Stomach (tissue), 9 donors: ENCODE measurements around the gene MKKS. TPM values are rescaled to one million over a fixed set of nuclear protein-coding genes. Genes with fewer than 3 reads are reported as not detected.
"Not testable (repeated sequence)": the region's sequence is repeated elsewhere in the genome, so short reads cannot be mapped to it uniquely, and the experiment has no call there.

Experiments used
- DNase-seq, 2 donors: peaks; one replicate each; pipeline versions ENCODE4 v3.0.0 to v3.0.0-alpha.2; 2013 to 2019
- H3K27ac ChIP-seq, 5 donors: fragments of 200-600 bp in 4 of 5; sonication (generic) in 4 of 5; one replicate each; pipeline ENCODE4 v1.5.1; 2013 to 2019; ENCODE audit warnings: mild to moderate bottlenecking in 1 of 5, moderate library complexity in 1 of 5
- H3K27me3 ChIP-seq, 3 donors: fragments of 200-600 bp; sonication (generic); one replicate each; pipeline ENCODE4 v1.5.1; 2017 to 2019; ENCODE audit warnings: mixed run types in 1 of 3
- H3K36me3 ChIP-seq, 4 donors: fragments of 200-600 bp; sonication (generic); 1 replicate in 3 of 4; 2 replicates in 1 of 4; pipeline ENCODE4 v1.5.1; 2016 to 2019
- H3K4me1 ChIP-seq, 4 donors: fragments of 200-600 bp; sonication (generic); one replicate each; pipeline ENCODE4 v1.5.1; 2016 to 2019
- H3K4me3 ChIP-seq, 4 donors: fragments of 200-600 bp; sonication (generic) in 3 of 4; one replicate each; pipeline ENCODE4 v1.5.1; 2016 to 2019; ENCODE audit warnings: mild to moderate bottlenecking in 1 of 4
- H3K9me3 ChIP-seq, 4 donors: fragments of 200-600 bp; sonication (generic); one replicate each; pipeline ENCODE4 v1.5.1; 2016 to 2019
- CTCF ChIP-seq, 7 experiments: fragments of 450-650 bp in 4 of 7; fragments of 200-600 bp in 3 of 7; sonication (generic) in 3 of 7; IDR thresholded peaks; one replicate each; pipeline ENCODE4 v1.5.1; 2016 to 2019; ENCODE audit warnings: antibody characterized with exemption in 7 of 7, control low read depth in 2 of 7, mild to moderate bottlenecking in 1 of 7
- EP300 ChIP-seq: sonication (generic); formaldehyde crosslinking; IDR thresholded peaks from one replicate; pipeline ENCODE4 v1.6.1; 2017; ENCODE audit warnings: antibody characterized with exemption
- POLR2A ChIP-seq, 4 donors: fragments of 450-650 bp; IDR thresholded peaks; one replicate each; pipeline ENCODE4 v1.6.1; 2016; ENCODE audit warnings: antibody characterized with exemption in 4 of 4, control low read depth in 2 of 4, mild to moderate bottlenecking in 1 of 4, moderate library complexity in 1 of 4
- POLR2AphosphoS5 ChIP-seq, 3 donors: sonication (generic); formaldehyde crosslinking; IDR thresholded peaks; one replicate each; pipeline ENCODE4 v1.6.1; 2016; ENCODE audit warnings: antibody characterized with exemption in 3 of 3
- WGBS, 5 donors: extraction: QIAGEN DNeasy Blood & Tissue Kit in 3 of 5; methylation state at CpG; one replicate each; pipeline versions ENCODE4 v1.1.5 to v1.1.7; 2013 to 2018; 5-methylcytosine and 5-hydroxymethylcytosine counted together
- intact Hi-C: fragments of 100-400 bp; cut with DNase I; formaldehyde crosslinking; loops from one replicate; pipeline ENCODE4 v1.15.1; 2023; ENCODE audit warnings: low total_unique reads
- polyA plus RNA-seq, 3 donors: library from polyadenylated mRNA; stranded (reverse); fragments of 200-250 nt; gene quantifications; one replicate each; pipeline ENCODE4 v1.2.3, GENCODE V29; 2013
- total RNA-seq, 5 donors: library from RNA; depleted of rRNA; stranded (reverse); fragments of >200 nt; gene quantifications; one replicate each; pipeline versions ENCODE4 v1.1.0 to v1.2.3, GENCODE V29; 2014 to 2016
- donor health status: healthy with polysubstance abuse.
- donor health status: Bipolar disorder and iron deficiency.
- donor health status: healthy.

Gene MKKS
- total and polyA plus RNA-seq, 8 donors: 6.1 to 18.6 (median 12.3) TPM

GRCh38 chr20:10404959-10405530 lies 29.0 kb downstream of the MKKS start:
- intact Hi-C loops: no loop called here
- TF ChIP-seq POLR2A (IDR thresholded peaks at IDR 0.05) (no peak), CTCF (IDR thresholded peaks at IDR 0.05) (no peak), EP300 (no peak), POLR2AphosphoS5 (IDR thresholded peaks at IDR 0.05) (no peak)
- WGBS, 5 donors: 71 to 86% (median 80%) methylated on average over 4 of the region's 4 CpGs
- Histone ChIP-seq H3K27me3 (no peaks in the 10 kb centered on the region), H3K9me3 (no peaks in the 10 kb centered on the region), H3K4me3 (no peak overlapping the region), H3K27ac (no peak overlapping the region), H3K4me1 (no peaks in the 10 kb centered on the region), H3K36me3 (peaks cover 11 to 37% (median 31%) of the 10 kb centered on the region in 4 donors)
- no peak for DNase-seq

- Histone ChIP-seq H3K36me3 (peaks cover 11 to 37% (median 31%) of the 10 kb centered on the region in 4 donors), H3K27ac (no peak overlapping the region), H3K4me3 (no peak overlapping the region), H3K27me3 (no peaks in the 10 kb centered on the region), H3K9me3 (no peaks in the 10 kb centered on the region), H3K4me1 (no peaks in the 10 kb centered on the region)
- intact Hi-C loops: no loop called here
- 82 to 100% (median 94%) methylated on average over 2 of the region's 2 CpGs for WGBS, 5 donors
- TF ChIP-seq POLR2A (IDR thresholded peaks at IDR 0.05) (no peak), POLR2AphosphoS5 (IDR thresholded peaks at IDR 0.05) (no peak), EP300 (no peak), CTCF (IDR thresholded peaks at IDR 0.05) (no peak)
- DNase-seq: no peak
Measured at GRCh38 chr20:10404023-10404628, 29.9 kb downstream of the MKKS start.

DNA sequence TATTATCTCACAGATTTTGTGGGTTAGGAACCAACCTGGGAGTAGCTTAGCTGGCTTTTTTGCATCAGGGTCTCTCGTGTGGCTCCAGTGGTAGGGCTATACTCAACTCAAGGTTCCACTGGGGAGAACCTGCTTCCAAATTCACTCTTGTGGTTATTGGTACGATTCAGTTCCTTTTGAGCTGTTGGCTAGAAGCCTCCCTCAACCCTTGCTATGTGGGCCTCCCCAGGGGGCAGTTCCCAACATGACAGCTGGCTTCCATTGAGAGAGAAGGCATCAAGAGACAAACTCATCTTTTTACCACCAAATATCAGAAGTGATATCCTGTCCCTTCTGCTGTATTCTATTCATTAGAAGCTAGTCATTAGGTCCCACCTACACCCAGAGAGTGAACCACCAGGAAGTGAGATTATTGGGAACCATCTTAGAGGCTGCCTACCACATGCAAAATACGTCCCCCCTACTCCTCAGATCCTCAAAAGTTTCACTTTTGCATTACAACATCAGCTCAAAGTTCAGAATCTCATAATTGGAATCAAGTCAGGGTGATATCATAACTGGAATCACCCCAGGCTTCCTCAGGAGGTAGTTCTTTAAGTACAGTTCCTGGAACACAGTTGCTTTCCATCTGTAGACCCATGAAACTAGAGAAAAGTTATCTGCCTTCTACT lies 30.9 kb downstream of the MKKS start:
- DNase-seq: no peak
- intact Hi-C loops: no loop called here
- no peak for TF ChIP-seq POLR2AphosphoS5 (IDR thresholded peaks at IDR 0.05)
- TF ChIP-seq EP300: no peak
- TF ChIP-seq CTCF (IDR thresholded peaks at IDR 0.05): no peak
- no peak for TF ChIP-seq POLR2A (IDR thresholded peaks at IDR 0.05)
- Histone ChIP-seq H3K4me1 (no peaks in the 10 kb centered on the region), H3K4me3 (no peak overlapping the region), H3K27me3 (no peaks in the 10 kb centered on the region), H3K9me3 (no peaks in the 10 kb centered on the region), H3K27ac (no peak overlapping the region), H3K36me3 (peaks cover 11 to 37% (median 31%) of the 10 kb centered on the region in 4 donors)
- 83 to 91% (median 90%) methylated on average over 3 of the region's 3 CpGs for WGBS, 5 donors

DNA sequence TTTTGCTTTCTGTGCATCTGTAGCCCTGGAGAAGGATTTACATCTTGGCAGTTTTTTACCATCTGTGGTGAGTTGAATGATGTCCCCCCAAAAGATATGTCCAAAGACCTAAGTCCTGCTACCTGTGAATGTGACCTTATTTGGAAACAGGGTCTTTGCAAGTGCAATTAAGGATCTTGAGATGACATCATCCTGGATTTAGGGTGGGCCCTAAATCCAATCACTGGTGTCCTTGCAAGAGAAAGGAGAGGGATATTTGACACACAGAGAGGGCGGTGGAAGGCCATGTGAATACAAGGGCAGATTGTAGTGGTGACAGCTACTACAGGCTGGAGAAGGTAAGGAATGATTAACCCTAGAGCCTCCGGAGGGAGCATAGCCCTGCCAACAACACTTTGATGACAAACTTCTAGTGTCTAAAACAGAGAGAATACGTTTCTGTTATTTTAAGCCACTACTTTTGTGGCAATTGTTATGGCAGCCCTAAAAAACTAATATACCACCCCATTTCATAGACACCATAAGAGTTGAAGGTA lies 35.1 kb downstream of the MKKS start:
- Histone ChIP-seq H3K4me3 (no peak overlapping the region), H3K36me3 (peaks cover 0 to 3% (median 0%) of the 10 kb centered on the region in 4 donors), H3K27ac (no peak overlapping the region), H3K4me1 (no peaks in the 10 kb centered on the region), H3K27me3 (no peaks in the 10 kb centered on the region), H3K9me3 (no peaks in the 10 kb centered on the region)
- TF ChIP-seq CTCF (IDR thresholded peaks at IDR 0.05) (no peak), POLR2AphosphoS5 (IDR thresholded peaks at IDR 0.05) (no peak), EP300 (no peak), POLR2A (IDR thresholded peaks at IDR 0.05) (no peak)
- intact Hi-C loops: no loop called here
- DNase-seq: no peak
- 63 to 82% (median 69%) methylated on average over 3 of the region's 3 CpGs for whole genome bisulfite sequencing, 5 donors

DNA sequence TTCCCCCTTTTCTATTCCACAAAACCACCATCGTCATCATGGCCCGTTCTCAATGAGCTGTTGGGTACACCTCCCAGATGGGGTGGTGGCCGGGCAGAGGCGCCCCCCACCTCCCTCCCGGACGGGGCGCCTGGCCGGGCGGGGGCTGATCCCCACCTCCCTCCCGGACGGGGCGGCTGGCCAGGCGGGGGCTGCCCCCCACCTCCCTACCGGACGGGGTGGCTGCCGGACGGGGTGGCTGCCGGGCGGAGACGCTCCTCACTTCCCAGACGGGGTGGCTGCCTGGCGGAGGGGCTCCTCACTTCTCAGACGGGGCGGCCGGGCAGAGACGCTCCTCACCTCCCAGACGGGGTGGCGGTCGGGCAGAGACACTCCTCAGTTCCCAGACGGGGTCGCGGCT lies 39.3 kb downstream of the MKKS start:
- not testable (repeated sequence) for H3K4me1 ChIP-seq

More for the DNA sequence above, 39.3 kb downstream of the MKKS start:
- 80 to 97% (median 96%) methylated on average over 1 to 27 of the region's 32 CpGs for WGBS, 5 donors
- DNase-seq, H3K27me3 ChIP-seq, H3K4me3 ChIP-seq, H3K36me3 ChIP-seq, H3K9me3 ChIP-seq, intact Hi-C loops, H3K27ac ChIP-seq: not testable (repeated sequence)
